Measurements from ENCODE around the gene CAMK1D.

The CAMK1D gene

DNA sequence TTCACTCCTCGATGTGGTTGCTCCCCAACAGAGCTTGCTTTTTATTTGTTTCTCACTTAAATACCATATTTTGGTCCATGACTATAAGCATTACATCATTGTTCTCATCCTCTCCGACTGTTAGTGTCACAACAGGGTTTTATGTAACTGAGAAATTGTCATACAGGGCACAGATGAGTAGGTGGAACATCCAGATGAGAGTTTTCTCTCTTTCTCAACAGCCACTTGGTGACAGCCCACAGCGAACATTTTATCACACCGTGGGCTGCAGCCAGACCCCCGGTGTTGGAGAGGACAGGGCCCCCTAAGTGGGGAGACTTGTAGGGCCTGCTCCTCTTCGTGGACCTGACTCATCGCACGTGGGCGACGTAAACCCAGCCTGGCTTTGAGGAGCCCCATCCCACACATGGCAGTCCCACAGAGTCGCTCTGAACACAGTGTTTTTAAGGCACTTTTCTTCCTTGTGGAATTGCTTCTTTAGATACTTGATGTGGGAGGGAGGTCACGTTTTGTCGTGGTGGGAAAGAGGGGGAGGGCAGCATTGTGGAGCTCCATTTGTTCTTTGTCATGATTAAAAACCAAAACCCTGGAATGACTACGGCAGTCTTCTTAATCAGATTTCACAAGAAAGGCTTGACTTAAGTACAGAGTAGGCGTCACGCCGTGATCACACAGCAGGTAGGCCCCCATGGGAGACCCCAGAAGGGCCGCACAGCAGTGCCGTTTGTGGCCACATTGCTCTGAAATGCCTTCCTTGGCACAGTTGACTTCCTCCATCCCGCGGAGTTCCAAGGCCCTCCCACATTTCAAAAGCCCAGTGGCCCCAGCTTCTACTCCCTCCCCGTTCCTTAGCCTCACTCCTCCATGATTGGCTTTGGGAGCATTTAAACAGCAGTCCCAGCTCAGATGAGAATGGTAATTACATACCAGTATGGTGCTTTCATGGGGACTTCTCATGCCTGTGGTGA is 431.6 kb downstream of the CAMK1D start:
- no peak for DNase-seq

GRCh38 chr10:12781976-12782375 is 432.6 kb downstream of the CAMK1D start:
- no peak for DNase-seq

DNA sequence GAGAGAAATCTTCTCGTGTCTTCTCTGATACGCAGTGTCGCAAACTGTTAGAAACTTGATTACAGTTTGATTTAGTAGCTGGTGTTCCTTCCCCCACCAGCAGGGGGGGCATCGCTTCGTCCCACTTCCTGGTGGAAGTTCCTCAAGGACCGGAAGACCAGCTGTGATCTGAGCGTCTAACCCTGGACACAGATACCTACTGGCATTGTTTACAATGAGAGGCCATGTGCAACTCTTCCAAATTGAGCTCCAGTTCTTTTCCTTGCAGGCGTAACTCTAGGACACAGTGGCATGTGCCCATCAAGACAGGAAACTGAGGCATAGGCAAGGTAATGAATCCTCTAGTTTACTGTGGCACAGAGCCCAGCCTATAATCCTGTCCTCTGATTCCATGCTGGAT is 433.2 kb downstream of the CAMK1D start:
- DNase-seq, result no peak

- no peak for DNase-seq
Observed at GRCh38 chr10:12783293-12783692, 433.9 kb downstream of the CAMK1D start.

- no peak for DNase-seq
Observed at GRCh38 chr10:12784646-12785045, 435.3 kb downstream of the CAMK1D start.

DNA sequence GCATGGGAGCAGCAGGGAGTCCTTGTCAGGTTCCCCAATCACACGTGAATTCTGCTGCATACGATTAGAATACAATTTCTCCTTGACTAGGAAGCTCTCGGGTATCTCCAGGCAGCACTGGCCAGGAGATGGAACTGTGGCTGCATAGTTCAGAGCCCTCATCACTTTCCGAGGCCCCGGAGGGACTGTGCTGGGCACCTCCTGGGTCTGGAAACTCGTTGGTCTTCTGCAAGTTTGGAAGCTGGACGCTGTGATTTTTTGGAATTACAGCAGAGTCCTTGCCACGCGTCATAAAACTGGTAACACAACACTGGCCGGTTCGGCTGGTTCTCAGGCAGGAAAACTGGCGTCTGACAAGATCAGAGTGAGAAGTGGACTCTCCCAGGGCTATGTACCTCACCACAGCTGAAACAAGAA is 436.1 kb downstream of the CAMK1D start:
- DNase-seq, result no peak

DNA sequence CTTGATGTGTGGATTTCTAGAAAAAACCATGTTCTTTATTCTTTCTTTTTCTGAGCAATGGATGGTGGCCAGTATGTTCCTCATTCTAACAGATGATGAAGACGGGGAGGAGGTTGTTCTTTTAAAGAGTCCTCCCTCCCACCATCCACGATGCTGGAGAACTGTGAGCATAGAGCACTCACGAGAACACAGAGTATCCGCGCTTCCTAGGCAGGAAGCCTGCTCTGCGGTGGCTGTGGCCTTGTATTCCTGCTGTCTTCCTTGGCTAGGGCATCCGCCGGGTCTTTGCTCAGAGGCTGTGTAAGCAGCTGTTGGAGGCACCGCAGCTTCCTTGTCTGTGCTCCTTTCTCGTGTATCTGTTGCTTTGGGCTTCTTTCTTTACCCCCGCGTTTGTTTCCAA is 437.9 kb downstream of the CAMK1D start:
- no peak for DNase-seq

DNA sequence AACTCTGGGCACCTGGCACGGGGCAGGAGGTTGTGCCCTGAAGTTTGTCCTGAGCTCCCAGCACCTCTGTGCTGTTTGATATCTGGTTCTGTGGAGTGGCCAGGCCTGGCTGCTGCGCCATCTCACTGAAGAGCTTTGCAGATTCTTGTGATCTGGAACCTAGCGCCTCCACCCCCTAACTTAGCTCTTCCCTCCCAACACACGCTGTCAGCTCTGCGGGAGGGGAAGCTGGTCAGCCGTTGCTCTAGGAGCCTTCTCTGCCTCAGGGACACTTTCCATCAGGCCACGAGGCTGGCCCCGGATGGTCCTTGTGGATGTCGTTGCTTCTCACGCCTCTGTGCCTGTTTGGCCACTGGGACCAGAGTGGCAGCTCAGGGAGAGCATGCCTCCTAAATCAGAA is 438.9 kb downstream of the CAMK1D start:
- no peak for DNase-seq

DNA sequence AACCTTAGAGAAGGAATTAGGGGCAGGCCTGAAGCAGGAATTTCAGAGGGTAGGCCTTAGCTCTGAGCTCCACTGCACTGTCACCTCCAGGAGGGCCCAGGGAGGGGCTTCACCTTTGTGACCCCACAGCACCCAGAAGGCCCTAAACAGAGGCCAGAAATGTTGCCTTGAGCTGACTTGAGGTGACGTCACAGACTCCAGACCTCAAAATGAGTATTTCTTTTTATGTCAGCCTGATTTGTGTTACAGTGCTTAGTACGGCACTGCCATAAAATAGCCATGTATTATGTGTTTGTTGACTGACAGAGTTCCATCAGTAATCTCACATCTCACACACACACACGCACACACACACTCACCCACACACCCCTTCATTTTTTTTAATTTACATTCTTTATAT is 440.9 kb downstream of the CAMK1D start:
- DNase-seq, result no peak

- no peak for DNase-seq
Observed at GRCh38 chr10:12791728-12792127, 442.4 kb downstream of the CAMK1D start.

DNA sequence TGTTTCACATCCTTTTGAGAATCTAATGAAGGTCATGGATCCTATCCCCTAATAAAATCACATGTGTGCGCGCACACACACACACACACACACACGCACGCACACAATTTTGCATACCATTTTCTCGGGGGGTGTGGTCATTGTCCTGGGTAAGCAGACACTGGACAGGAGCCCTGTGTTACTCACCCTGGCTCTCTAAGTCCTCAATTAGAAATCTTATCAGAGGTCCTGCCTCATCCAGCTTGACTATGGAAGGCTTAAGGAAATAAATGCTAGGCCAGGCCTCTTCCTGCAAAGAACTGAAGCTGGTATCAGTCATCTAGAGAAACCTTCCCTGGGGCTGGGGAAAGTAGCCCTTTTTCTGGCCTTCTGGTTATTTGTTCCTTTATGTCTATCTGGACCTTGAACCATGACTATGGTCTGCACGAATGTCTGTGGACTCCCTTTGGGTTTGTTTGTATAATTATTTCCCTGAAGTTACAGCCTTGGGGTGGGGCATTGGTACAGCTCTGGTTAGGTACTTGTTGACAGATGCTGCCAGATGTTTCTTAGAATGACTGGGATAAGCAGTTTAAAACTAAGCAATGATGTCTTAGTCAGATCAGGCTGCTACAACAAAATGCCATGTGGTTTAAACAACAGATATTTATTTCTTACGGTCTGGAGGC is 443.7 kb downstream of the CAMK1D start:
- no peak for DNase-seq

DNA sequence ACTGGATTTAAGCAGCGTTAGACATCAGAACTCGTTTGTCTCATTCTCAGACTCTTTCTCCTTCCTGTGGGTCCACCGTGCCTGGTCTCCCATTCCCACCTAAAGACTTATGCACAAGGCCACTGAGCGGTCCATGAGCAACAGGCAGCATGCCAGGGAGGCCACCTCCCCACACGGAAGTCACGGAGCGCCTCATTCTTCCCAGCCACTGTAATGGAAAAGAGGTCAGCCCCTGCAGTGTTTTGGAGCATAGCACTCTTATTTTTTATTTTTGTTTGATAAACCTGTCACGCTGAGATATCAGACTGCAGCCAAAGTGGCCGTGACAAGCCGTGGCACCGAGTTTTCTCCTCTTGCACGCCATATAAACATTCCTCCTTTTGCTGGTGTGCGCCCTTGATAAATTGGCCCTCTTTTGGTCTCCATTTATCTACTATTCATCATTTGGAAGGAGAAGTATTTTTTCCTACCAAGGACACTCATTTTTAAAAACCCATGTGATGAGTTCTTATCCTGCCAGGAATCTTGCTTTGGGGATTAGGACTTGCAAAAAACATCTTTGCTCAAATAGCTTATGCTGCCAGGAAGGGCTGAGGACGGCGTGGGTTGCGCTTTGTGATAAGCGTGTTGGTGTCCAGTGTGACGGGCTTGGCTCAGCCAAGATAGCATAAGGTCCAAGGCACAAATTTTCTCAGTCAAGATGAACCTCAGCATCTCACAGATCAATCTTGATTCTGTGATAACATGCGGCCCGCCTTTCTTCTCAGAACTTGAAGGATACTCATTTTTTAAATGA is 446.2 kb downstream of the CAMK1D start:
- DNase-seq, result no peak

DNA sequence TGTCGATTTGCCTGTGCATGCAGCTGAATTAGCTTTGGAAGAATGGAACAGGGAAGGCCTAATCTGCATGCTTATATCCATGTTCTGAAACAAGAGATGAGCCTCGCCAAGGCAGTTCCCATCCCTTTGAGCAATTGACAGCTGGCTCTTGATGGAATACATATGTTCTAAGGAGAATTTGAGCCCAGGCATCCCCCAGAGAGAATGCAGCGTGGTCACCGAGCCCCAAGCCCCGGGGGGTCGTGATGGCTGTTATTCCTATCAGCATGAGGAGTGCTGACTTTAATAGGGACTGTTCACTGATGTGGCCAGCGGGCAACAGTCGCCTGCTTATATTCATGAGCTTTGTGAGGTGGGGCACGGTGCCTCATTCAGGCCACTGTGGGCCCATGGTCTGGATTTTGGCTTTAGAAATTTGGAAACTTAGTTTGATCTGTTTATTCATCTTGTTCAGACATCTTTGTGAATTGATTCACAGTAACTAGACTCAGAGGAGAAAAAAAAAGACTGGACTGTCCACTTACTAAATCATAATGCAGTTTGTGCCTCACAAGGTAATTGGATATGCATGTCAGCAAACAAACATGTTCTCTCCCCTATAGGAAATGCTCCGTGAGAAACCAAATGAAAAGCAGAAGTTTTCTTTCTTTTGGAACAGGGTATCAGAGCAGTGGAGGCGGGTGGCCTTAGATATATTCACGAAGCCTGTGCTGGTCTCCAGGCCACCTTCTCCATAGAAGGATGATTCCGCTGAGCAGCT is 447.2 kb downstream of the CAMK1D start:
- no peak for DNase-seq

GRCh38 chr10:12797471-12798262 is 448.3 kb downstream of the CAMK1D start:
- no peak for DNase-seq

DNA sequence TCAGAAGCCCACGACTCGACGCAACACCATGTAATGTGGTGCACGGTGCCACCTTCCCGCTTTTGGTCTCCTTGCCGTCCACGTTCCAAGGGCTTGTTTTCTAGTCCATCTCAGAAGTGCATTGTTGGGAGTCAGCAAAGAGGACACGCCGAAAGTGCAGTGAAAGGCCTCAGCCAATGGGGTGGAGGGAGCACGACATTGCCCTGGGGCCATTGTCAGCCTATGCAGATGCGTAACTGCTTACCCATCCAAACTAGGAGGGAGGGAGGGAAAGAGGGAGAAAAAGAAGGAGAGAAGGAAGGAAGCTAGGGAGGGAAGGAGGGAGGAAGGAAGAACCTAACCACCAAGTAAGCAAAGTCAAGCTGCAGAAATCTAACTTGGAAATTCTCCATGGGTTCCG is 449.8 kb downstream of the CAMK1D start:
- DNase-seq, result no peak

- no peak for DNase-seq
Observed at GRCh38 chr10:12799714-12800113, 450.4 kb downstream of the CAMK1D start.

GRCh38 chr10:12800302-12800701 is 451.0 kb downstream of the CAMK1D start:
- DNase-seq, result no peak

DNA sequence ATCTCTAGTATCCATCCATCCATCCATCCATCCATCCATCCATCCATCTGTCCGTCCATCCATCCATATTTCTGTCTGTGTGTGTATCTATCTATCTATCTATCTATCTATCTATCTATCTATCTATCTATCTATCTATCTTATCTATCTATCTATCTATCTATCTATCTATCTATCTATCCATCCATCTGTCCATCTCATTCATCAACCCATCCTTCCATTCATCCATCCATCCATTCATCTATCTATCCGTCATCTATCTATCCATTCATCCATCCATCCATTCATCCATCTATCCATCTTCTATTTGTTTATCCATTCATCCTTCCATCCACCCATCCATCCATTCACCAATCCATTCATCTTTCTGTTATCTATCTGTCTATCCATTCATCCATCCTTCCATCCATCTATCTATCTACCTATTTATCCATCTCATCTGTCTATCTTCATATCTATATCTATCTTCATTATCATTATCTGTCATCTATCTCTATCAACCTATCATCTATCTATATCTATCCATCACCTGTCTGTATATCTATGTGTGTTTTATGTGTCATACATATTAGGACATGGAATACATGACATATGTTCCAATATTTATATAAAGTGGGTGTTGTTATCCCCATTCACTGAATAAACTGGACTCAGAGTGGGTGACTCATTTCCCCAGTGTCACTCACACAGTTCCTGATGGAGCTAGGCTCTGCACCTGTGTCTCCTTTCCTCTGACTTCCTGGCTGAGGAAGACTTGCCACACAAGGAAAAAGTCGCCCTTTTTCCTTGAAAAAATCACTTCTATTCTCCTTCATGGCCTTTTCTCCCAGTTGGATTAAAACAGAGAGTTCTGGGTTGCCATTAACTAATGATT is 452.1 kb downstream of the CAMK1D start:
- DNase-seq, result no peak

DNA sequence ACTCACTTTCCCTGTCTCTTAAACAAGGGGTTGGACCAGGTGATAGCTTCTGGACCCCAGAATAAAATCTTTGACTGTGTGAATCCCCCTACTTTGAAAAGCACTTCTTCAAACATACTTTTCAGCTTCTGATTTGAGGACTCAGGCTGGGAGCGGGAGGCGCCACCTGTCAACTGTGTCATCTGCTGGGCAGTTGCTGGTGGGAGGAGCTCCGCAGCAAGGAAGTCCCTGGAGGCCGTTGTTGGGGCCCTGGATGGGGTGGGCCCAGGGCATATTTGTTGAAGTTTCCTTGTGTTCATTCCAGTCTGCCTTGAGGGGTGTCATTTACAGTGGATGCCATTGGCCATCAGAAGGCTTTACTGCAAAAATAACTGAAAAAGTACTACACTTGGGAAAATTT is 454.4 kb downstream of the CAMK1D start:
- DNase-seq, result no peak

DNA sequence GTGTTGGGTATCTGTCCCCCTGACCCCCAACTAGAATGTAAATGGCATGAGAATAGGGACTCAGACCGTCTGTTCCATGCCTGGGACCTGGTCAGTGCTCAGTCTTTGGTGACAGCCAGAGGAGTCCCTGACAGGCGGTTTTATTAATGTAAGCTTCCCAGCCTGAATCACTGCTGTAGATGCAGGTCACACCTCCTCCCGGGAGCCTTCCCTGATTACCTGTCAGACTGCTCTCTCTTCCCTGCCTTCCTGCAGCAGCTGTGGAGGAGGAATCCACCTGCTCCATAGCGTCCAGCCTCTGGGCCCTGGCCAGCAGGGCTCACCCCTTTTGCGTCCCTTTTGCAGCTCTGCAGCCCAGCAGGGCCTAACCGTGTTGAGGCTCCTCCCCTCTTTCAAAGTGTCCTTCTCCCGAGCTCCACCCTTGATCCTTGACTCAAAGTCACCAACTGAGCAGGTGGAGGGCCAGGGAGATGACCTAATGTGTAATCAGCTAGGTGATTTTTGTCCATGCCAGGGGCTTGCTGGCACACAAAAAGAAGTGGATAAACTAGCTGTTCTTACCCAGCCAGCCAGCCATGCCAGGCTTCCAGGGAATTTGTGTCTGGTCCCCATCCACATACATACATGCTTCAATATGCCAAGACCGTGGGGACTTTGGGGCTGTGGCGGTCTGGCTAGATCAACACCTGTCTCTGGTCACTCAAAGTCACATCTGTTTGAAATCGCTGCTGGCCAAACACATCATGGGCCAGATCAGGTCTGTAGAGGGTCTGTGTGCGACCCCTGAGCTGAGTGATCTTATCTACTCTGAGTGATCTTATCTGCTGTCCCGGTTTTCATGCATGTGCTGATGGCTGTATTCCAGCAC is 457.1 kb downstream of the CAMK1D start:
- no peak for DNase-seq

Measured in COR-L47 (cell line).